WTC11 (cell line): ENCODE data around the gene HES6. TPM values are rescaled to one million over a fixed set of nuclear protein-coding genes. Genes with fewer than 3 reads are reported as not detected.

Experiments used
- ATAC-seq: fragments of 200-7000 bp; cut with Tn5 transposase; 2 replicates; pipeline ENCODE4 v1.10.0; 2021; ENCODE audit warnings: mild to moderate bottlenecking, moderate library complexity
- CTCF ChIA-PET: fragments of 300-600 bp; sonication (Branson Sonifier 250); formaldehyde crosslinking; loops from one replicate; lab custom pipeline; 2021; ENCODE audit warnings: antibody characterized with exemption; lab: Charles Lee
- POLR2A ChIA-PET: fragments of 350-600 bp; sonication (Branson Sonifier 250); formaldehyde crosslinking; loops from one replicate; lab custom pipeline; 2021; ENCODE audit warnings: antibody characterized with exemption; lab: Charles Lee
- DNase-seq: peaks from one replicate; pipeline ENCODE4 v3.0.0; 2021; ENCODE audit warnings: low spot score
- H3K27ac Mint-ChIP-seq: 2 replicates; pipeline ENCODE4 v1.8.0; 2021; ENCODE audit warnings: mixed read lengths
- H3K27me3 Mint-ChIP-seq: 2 replicates; pipeline ENCODE4 v1.8.0; 2021; ENCODE audit warnings: low read depth, mild to moderate bottlenecking, moderate library complexity, mixed read lengths
- H3K36me3 Mint-ChIP-seq: 2 replicates; pipeline ENCODE4 v1.8.0; 2021; ENCODE audit warnings: mixed read lengths
- H3K4me1 Mint-ChIP-seq: 2 replicates; pipeline ENCODE4 v1.8.0; 2022; ENCODE audit warnings: mixed read lengths
- H3K4me3 Mint-ChIP-seq: 2 replicates; pipeline ENCODE4 v1.8.0; 2021; ENCODE audit warnings: mild to moderate bottlenecking, moderate library complexity, mixed read lengths
- H3K9me3 Mint-ChIP-seq: 2 replicates; pipeline ENCODE4 v1.8.0; 2021; ENCODE audit warnings: mixed read lengths
- CDX4 ChIP-seq: fragments of 250-450 bp; sonication (Bioruptor Pico); IDR thresholded peaks from 2 replicates; pipeline ENCODE4 v1.9.0; 2021; ENCODE audit warnings: moderate library complexity, mild to moderate bottlenecking, inconsistent platforms, borderline replicate concordance
- CREM ChIP-seq: sonication (generic); formaldehyde crosslinking; IDR thresholded peaks from 2 replicates; pipeline ENCODE4 v1.8.1; 2022; ENCODE audit warnings: mild to moderate bottlenecking, missing genetic modification reagents, moderate library complexity
- E2F1 ChIP-seq: sonication (generic); formaldehyde crosslinking; IDR thresholded peaks from 2 replicates; pipeline ENCODE4 v1.8.0; 2022; ENCODE audit warnings: mild to moderate bottlenecking, missing genetic modification reagents
- E2F5 ChIP-seq: sonication (generic); formaldehyde crosslinking; IDR thresholded peaks from 2 replicates; pipeline ENCODE4 v1.8.1; 2022; ENCODE audit warnings: mild to moderate bottlenecking, moderate library complexity, missing genetic modification reagents
- EMX1 ChIP-seq: fragments of 250-450 bp; sonication (Bioruptor Pico); IDR thresholded peaks from 2 replicates; pipeline ENCODE4 v1.8.0; 2021; ENCODE audit warnings: mild to moderate bottlenecking
- ETV6 ChIP-seq: sonication (generic); formaldehyde crosslinking; IDR thresholded peaks from 2 replicates; pipeline ENCODE4 v1.8.1; 2022; ENCODE audit warnings: mild to moderate bottlenecking, missing genetic modification reagents
- FOXJ3 ChIP-seq: sonication (generic); formaldehyde crosslinking; IDR thresholded peaks from 2 replicates; pipeline ENCODE4 v1.9.0; 2021; ENCODE audit warnings: missing genetic modification reagents, mild to moderate bottlenecking, borderline replicate concordance
- FOXP1 ChIP-seq: sonication (generic); formaldehyde crosslinking; IDR thresholded peaks from 2 replicates; pipeline ENCODE4 v1.8.0; 2022; ENCODE audit warnings: missing genetic modification reagents, mild to moderate bottlenecking, moderate library complexity, borderline replicate concordance
- GTF2I ChIP-seq: fragments of 250-450 bp; sonication (Bioruptor Pico); conservative IDR thresholded peaks from 2 replicates; pipeline ENCODE4 v1.4.0; 2021; ENCODE audit warnings: mild to moderate bottlenecking
- MLX ChIP-seq: sonication (generic); formaldehyde crosslinking; IDR thresholded peaks from 2 replicates; pipeline ENCODE4 v1.8.1; 2023; ENCODE audit warnings: mild to moderate bottlenecking, missing genetic modification reagents, moderate library complexity
- MYBL2 ChIP-seq: sonication (generic); formaldehyde crosslinking; IDR thresholded peaks from 2 replicates; pipeline ENCODE4 v1.8.1; 2023; ENCODE audit warnings: mild to moderate bottlenecking, moderate library complexity, missing genetic modification reagents
- NR2C2 ChIP-seq: sonication (generic); formaldehyde crosslinking; IDR thresholded peaks from 2 replicates; pipeline ENCODE4 v1.8.0; 2022; ENCODE audit warnings: mild to moderate bottlenecking, missing genetic modification reagents
- OVOL2 ChIP-seq: fragments of 250-450 bp; sonication (Bioruptor Pico); IDR thresholded peaks from 2 replicates; pipeline ENCODE4 v1.9.0; 2021; ENCODE audit warnings: mild to moderate bottlenecking, borderline replicate concordance
- RELA ChIP-seq: sonication (generic); formaldehyde crosslinking; IDR thresholded peaks from 2 replicates; pipeline ENCODE4 v1.8.1; 2022; ENCODE audit warnings: missing genetic modification reagents, mild to moderate bottlenecking, borderline replicate concordance
- RORB ChIP-seq: fragments of 250-450 bp; sonication (Bioruptor Pico); IDR thresholded peaks from 2 replicates; pipeline ENCODE4 v1.9.0; 2021; ENCODE audit warnings: mild to moderate bottlenecking
- SMAD4 ChIP-seq: sonication (generic); formaldehyde crosslinking; IDR thresholded peaks from 2 replicates; pipeline ENCODE4 v1.8.0; 2022; ENCODE audit warnings: mild to moderate bottlenecking, missing genetic modification reagents
- TEAD1 ChIP-seq: sonication (generic); formaldehyde crosslinking; IDR thresholded peaks from 2 replicates; pipeline ENCODE4 v1.8.0; 2022; ENCODE audit warnings: mild to moderate bottlenecking, missing genetic modification reagents
- TEAD4 ChIP-seq: sonication (generic); formaldehyde crosslinking; IDR thresholded peaks from 2 replicates; pipeline ENCODE4 v1.8.0; 2022; ENCODE audit warnings: mild to moderate bottlenecking, missing genetic modification reagents
- USF1 ChIP-seq: sonication (generic); formaldehyde crosslinking; IDR thresholded peaks from 2 replicates; pipeline ENCODE4 v1.8.0; 2022; ENCODE audit warnings: mild to moderate bottlenecking, missing genetic modification reagents
- USF2 ChIP-seq: sonication (generic); formaldehyde crosslinking; IDR thresholded peaks from 2 replicates; pipeline ENCODE4 v1.8.1; 2023; ENCODE audit warnings: mild to moderate bottlenecking, missing genetic modification reagents, moderate library complexity
- ZBTB21 ChIP-seq: sonication (generic); formaldehyde crosslinking; IDR thresholded peaks from 2 replicates; pipeline ENCODE4 v1.8.1; 2023; ENCODE audit warnings: mild to moderate bottlenecking, missing genetic modification reagents, borderline replicate concordance
- ZBTB43 ChIP-seq: sonication (generic); formaldehyde crosslinking; IDR thresholded peaks from 2 replicates; pipeline ENCODE4 v1.8.1; 2023; ENCODE audit warnings: mild to moderate bottlenecking, missing genetic modification reagents
- ZNF121 ChIP-seq: sonication (generic); formaldehyde crosslinking; IDR thresholded peaks from 2 replicates; pipeline ENCODE4 v1.8.0; 2023; ENCODE audit warnings: missing genetic modification reagents
- ZNF138 ChIP-seq: sonication (generic); formaldehyde crosslinking; conservative IDR thresholded peaks from 2 replicates; pipeline ENCODE4 v1.8.1; 2022; ENCODE audit warnings: mild to moderate bottlenecking, moderate library complexity, missing genetic modification reagents
- ZNF232 ChIP-seq: sonication (generic); formaldehyde crosslinking; IDR thresholded peaks from 2 replicates; pipeline ENCODE4 v1.8.0; 2022; ENCODE audit warnings: mild to moderate bottlenecking, missing genetic modification reagents
- ZNF263 ChIP-seq: sonication (generic); formaldehyde crosslinking; IDR thresholded peaks from 2 replicates; pipeline ENCODE4 v1.8.1; 2022; ENCODE audit warnings: low read depth, mild to moderate bottlenecking, moderate library complexity, missing genetic modification reagents
- ZNF396 ChIP-seq: fragments of 250-450 bp; sonication (Bioruptor Pico); IDR thresholded peaks from 2 replicates; pipeline ENCODE4 v1.8.0; 2021; ENCODE audit warnings: mild to moderate bottlenecking, moderate library complexity, borderline replicate concordance
- total RNA-seq: library from RNA; stranded (reverse); gene quantifications from 3 replicates; pipeline ENCODE4 v1.2.3, GENCODE V29; 2021

HES6 gene
- total RNA-seq, 1 experiment from 2014 or later: 52.1 TPM

GRCh38 chr2:238252766-238253630, 13.2 kb upstream of the HES6 start (continued):
- TF ChIP-seq ZNF232 (CRISPR knock-in tag): no peak
- TF ChIP-seq TEAD4 (CRISPR knock-in tag): no peak
- no peak for TF ChIP-seq E2F5
- TF ChIP-seq ZBTB43 (CRISPR knock-in tag): no peak
- TF ChIP-seq TEAD1 (CRISPR knock-in tag): no peak
- TF ChIP-seq ZNF121 (CRISPR knock-in tag): no peak
- TF ChIP-seq SMAD4: no peak
- TF ChIP-seq MLX (CRISPR knock-in tag): no peak
- no peak for TF ChIP-seq FOXJ3
- TF ChIP-seq, all 79 proteins: peak for 0

- ATAC-seq: no peak
- DNase-seq: no peak
- ChIA-PET CTCF (interaction anchor here (0.6 to 1.2 kb wide), 2 partner anchors 11 to 36 kb away, joined by 3 to 7 read pairs; no protein-coding TSS in a partner anchor), POLR2A (no interaction called here)
- H3K4me1 Mint-ChIP-seq: peaks cover 6% of the 10 kb centered on the region; the same call in 1 of the 2 replicates
- H3K27me3 Mint-ChIP-seq: no peaks in the 10 kb centered on the region
- TF ChIP-seq MYBL2 (CRISPR knock-in tag) (no peak), CDX4 (CRISPR knock-in tag) (no peak), ETV6 (CRISPR knock-in tag) (no peak), TEAD1 (CRISPR knock-in tag) (no peak), NR2C2 (CRISPR knock-in tag) (no peak), FOXP1 (CRISPR knock-in tag) (no peak), GTF2I (no peak), USF2 (CRISPR knock-in tag) (no peak), ZBTB43 (CRISPR knock-in tag) (no peak), CREM (CRISPR knock-in tag) (no peak)
- no peak overlapping the region for H3K4me3 Mint-ChIP-seq
- H3K36me3 Mint-ChIP-seq: no peaks in the 10 kb centered on the region
- H3K27ac Mint-ChIP-seq: no peak overlapping the region
- H3K9me3 Mint-ChIP-seq: no peaks in the 10 kb centered on the region
Measured at GRCh38 chr2:238251986-238252385, 12.1 kb upstream of the HES6 start.

- no peak overlapping the region for H3K27ac Mint-ChIP-seq
- TF ChIP-seq ZNF263 (no peak), USF1 (no peak), E2F1 (CRISPR knock-in tag) (no peak), RELA (CRISPR knock-in tag) (no peak), SMAD4 (no peak), ZNF396 (no peak), FOXJ3 (no peak), ZBTB21 (CRISPR knock-in tag) (no peak), ZNF138 (CRISPR knock-in tag) (no peak), EMX1 (CRISPR knock-in tag) (no peak), OVOL2 (CRISPR knock-in tag) (no peak), RORB (CRISPR knock-in tag) (no peak)
Measured at GRCh38 chr2:238251331-238251730, 11.5 kb upstream of the HES6 start.

More at GRCh38 chr2:238251331-238251730, 11.5 kb upstream of the HES6 start:
- Mint-ChIP-seq H3K9me3 (no peaks in the 10 kb centered on the region), H3K4me3 (no peak overlapping the region), H3K27me3 (no peaks in the 10 kb centered on the region), H3K36me3 (no peaks in the 10 kb centered on the region), H3K4me1 (peaks cover 5% of the 10 kb centered on the region; the same call in 1 of the 2 replicates)
- ChIA-PET POLR2A (no interaction called here), CTCF (no interaction called here)
- ATAC-seq: no peak
- no peak for DNase-seq
